HG03439 (cell line): ENCODE measurements around the gene SREBF1.

Source experiments
- ATAC-seq: cut with Tn5 transposase; IDR thresholded peaks from one replicate; pipeline ENCODE4 v1.9.1; 2021; ENCODE audit warnings: mild to moderate bottlenecking, moderate library complexity; ENCODE audit not compliant: unreplicated experiment

The SREBF1 gene

DNA sequence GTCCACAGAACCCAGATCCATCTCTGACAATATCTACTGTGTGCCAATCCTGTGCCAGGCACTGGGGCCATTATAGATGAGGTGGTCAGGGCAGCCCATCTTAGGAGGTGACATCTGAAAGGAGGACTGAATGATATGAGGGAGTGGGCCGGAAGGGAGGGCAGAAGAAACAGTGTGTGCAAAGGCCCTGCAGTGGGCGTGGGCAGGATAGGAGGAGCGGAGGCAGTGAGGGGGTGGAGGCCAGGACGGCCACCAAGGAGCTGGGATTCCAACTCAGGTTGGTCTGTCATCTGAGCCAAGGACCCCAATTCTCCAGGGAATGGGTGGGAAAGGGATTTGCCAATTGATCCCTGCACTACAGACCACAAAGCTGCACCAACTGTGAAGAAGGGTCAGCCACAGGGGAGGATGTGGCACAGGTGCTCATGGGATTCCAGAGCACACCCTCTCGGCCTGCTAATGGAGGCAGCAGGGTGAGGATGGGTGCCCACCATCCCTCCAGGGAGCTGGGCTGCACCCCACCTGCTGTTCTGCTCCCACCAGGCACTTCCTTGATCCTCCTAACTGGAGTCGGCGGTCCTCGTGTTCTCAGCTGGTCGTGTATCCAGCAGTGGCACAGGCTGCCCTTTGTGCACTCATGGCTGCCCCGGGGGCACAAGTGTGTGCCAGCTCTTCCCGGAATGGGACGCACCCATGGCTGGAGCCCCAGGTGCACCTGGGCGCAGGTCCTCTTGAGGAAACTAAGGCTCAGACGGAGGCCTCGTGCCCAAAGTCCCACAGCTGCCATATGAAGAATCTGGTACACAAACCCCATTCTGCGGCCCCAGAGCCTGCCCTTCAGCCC, 9.6 kb downstream of the SREBF1 start:
- ATAC-seq = no peak

GRCh38 chr17:17826342-17826713, 10.5 kb downstream of the SREBF1 start:
- no peak for ATAC-seq

DNA sequence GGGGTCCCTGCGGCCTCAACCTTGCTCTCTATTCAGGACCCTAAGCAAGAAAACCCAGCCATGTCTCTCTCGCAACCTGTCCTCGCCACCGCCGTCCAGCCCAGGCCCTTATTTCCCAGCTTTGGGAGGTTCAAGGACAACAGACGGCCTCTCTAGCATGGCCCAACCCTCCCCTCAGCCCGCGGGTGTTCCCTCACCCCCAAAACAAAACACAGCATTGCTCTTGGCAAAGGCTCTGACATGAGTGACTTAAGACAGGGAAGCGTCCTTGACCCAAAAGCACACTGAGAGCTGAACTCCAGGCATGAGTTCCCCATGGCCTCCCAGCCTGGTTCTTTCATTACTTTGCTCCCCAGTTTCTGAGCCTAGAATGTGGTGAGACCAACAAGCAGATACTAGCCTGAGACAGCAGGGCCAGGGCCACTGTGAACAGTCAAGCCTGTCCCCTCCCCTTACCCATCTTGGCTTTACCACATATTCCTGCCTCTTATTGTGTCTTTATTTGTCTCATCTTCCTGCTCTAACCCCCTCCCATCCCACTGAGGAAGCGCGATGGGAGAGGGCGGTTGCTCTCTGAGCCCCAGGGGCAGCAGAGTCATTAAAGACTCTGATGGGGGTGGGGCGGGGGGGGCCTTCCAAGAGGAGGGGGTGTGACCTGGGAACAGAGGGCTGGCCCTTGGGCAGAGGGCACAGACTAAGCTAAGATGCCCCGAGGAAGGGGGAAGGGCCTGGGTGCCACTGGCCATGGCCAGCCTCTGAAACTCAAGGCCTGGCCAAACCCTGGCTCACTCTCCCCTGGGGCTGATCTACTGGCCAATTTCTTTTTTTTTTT, 11.8 kb downstream of the SREBF1 start:
- ATAC-seq = no peak

- ATAC-seq = peak; percentile 4
Measured at GRCh38 chr17:17824119-17824782, 12.5 kb downstream of the SREBF1 start.

- peak; percentile 69 for ATAC-seq
Measured at GRCh38 chr17:17823433-17824118, 13.2 kb downstream of the SREBF1 start.

DNA sequence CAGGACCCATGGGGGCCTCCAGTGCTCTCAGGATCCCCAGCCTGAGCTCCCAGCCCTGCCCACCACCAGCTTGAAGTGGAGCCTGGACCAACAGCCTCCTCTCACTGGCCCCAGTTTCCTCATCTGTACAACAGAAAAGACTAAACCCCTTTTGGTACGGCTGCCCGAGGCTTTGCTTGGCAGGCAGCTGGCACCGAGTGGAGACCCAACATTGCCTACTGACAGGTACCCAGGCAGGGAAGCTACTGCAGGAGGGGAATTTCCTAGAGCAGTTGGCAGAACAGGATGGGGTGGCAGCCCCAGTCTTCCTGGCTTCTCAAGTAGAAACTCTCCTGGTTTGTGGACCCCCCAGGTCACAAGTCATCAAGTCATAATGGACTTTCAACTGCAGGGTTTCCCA, 14.2 kb downstream of the SREBF1 start:
- ATAC-seq = no peak

DNA sequence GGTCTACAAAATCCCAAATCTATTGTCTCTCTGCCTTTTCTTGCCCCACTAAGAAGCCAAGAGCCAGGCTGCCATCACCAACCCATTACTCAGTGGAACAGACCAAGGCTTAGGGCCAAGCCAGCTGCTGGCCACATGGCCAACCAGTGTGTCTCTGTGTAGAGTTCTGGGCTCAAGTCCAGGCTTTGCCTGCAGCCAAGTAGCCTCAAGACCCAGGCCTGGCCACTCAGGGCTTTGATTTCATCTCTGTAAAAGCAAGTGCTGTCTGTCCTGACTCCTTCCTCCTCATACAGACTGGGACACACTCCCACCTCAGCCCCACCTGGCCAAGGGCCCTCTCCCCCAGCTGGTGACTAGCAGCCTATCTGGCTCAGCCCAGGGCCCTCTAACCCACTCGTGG, 14.6 kb downstream of the SREBF1 start:
- ATAC-seq = no peak

DNA sequence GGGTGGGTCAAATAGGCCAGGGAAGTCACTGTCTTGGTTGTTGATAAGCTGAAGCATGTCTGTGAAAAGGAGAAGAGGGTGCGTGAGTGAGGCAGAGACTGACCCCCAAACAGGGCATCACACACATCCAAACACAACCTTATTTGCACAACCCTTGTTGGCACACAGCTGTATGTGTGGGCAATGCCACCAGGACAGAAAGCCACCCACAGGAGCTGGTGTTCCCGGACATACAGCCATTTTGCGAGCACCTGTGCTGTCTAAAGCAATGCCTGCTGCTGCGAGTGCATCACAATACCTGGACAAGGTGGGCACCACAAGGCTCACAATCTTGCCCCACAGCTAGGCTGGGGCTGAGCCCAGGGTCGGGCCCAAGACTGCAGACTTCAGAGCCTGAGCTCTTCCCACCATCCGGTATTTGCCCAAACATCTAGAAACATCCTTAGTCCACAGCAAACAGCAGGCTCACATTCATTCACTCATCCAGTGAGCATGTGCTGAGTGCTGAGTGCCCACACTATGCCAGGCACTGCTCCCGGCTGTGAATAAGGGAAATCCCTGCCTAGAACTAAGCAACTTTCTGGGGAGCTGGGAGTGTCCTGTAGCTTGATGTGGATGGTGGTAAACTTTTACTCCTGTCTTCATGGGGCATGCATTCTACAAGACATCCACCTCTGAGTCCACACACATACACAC, 16.2 kb downstream of the SREBF1 start:
- no peak for ATAC-seq

DNA sequence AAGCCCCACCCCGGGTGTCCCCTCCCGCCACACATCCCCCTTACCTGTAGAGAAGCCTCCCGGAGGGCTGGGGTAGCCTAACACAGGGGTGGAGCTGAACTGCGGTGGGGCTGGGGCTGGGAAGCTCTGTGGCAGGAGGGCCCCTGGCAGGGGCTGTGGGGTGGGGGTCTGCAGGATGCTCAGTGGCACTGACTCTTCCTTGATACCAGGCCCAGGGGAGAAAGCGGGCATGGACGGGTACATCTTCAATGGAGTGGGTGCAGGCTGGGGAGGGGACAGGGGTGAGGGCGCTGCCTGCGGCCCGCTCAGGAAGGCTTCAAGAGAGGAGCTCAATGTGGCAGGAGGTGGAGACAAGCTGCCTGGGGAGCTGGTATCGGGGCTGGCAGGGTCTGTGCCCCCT, 16.7 kb downstream of the SREBF1 start:
- no peak for ATAC-seq

GRCh38 chr17:17819561-17819995, 17.2 kb downstream of the SREBF1 start:
- ATAC-seq = no peak

- no peak for ATAC-seq
Measured at GRCh38 chr17:17819111-17819510, 17.7 kb downstream of the SREBF1 start.

DNA sequence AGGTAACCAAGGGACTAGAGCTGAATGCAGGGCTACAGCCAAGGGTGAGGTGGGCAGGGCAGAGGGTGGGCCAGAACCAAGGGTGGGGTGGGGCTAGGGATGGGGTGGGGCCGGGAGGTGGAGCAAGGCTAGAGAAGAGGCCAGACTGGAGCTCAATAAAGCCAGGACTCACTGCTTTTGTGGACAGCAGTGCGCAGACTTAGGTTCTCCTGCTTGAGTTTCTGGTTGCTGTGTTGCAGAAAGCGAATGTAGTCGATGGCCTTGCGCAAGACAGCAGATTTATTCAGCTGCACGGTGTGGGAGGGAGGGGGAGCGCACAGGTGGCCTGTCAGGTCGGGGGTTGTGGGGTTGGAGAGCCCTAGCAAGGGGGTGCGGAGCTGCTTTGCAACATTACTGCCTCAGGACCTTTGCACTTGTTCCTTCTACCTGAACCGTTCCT, 18.7 kb downstream of the SREBF1 start:
- ATAC-seq = no peak

- no peak for ATAC-seq
Measured at GRCh38 chr17:17817552-17817947, 19.2 kb downstream of the SREBF1 start.

GRCh38 chr17:17816831-17817551, 19.8 kb downstream of the SREBF1 start:
- ATAC-seq = no peak

GRCh38 chr17:17816240-17816814, 20.5 kb downstream of the SREBF1 start:
- no peak for ATAC-seq

DNA sequence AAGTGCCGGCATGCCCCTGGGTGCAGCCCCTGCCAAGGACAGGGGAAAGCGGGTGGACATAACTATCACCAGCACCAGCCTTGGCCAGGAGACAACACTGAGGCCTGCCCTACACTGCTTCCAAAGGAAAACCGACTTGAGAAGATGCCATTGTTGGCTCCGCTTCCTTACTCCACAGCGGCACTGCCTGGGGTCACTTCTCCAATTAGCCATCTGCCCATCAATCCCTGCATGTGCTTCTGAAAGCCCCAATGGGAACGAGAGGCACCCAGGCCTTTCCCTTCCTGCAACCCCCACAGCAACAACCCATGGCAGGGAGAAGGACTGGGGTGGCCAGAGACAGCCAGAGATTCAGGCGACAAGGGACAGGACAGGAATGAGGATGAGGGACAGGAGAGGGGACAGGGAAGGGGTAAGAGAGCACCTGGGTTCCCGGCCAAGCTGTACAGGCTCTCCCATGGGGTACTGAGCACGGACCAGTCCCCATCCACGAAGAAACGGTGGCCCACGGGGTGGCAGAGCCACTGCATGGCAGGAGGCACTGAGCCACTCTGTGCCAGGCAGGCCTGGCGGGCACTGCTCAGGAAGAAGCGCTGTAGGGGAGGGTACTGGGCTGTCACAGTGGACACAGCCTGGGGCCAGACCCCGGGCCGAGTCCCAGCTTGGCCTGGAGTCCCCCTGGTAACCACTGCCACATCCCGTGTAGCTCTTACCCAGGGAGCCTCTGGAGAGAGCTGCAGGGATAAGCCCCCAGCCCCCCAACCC, 21.2 kb downstream of the SREBF1 start:
- ATAC-seq = no peak

- ATAC-seq = no peak
Measured at GRCh38 chr17:17815062-17815406, 21.8 kb downstream of the SREBF1 start.

DNA sequence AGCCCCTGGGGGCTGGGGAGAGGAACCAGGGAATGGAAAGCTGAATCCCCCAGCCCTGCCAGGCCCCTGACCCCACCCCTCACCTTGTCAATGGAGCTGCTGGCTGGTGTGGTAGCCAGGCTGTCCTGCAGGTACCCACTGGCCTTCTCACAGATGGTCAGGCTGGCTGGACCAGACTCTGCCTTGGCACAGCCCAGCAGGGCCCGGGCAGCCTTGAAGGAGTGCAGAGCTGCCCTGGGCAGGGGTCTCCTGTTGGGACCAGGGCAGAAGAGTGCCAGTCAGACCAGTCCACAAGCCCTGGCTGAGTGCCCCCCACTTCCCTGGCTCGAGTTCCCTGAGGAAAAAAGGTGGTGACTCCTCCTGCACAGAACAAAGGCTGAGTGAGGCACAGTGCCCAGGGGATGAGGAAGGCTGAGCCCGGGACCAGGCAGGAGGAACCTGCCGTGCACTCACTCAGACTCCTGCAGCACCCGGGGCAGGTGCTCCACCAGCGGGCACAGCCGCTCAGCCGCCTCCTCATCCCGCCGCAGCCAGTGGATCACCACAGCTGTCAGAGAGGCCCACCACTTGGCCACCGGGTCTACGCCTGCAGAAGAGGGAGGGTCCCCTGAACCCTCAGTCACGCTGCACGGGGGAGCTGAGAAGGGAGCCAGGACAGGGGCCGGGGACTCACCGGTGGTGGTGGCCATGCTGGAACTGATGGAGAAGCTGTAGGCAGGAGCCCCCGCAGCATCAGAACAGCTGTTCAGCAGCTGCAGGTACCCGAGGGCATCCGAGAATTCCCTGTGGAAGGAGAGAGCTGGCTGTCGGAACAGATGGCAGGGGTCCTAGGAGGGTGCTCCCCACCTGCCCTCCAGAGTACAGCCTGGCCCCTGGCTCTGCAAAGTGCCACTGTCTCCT, 22.4 kb downstream of the SREBF1 start:
- ATAC-seq = no peak
